Vagina (tissue), 2 donors: ENCODE measurements around the gene NIPAL4. TPM values are rescaled to one million over a fixed set of nuclear protein-coding genes. Genes with fewer than 3 reads are reported as not detected.
A peak's percentile ranks its signal among the peaks of the same experiment; 100 is the strongest.

Experiments
- DNase-seq, 2 donors: peaks; one replicate each; pipeline ENCODE4 v3.0.0-alpha.2; 2017; ENCODE audit errors: extremely low spot score in 2 of 2
- H3K27ac ChIP-seq: fragments of 200-600 bp; sonication (generic); one replicate; pipeline ENCODE4 v1.5.1; 2019
- H3K27me3 ChIP-seq: fragments of 200-600 bp; sonication (generic); one replicate; pipeline ENCODE4 v1.5.1; 2019
- H3K36me3 ChIP-seq, 2 donors: fragments of 200-600 bp; sonication (generic); one replicate each; pipeline ENCODE4 v1.5.1; 2017 to 2019
- H3K4me1 ChIP-seq: fragments of 200-600 bp; sonication (generic); one replicate; pipeline ENCODE4 v1.5.1; 2019
- H3K4me3 ChIP-seq, 2 donors: fragments of 200-600 bp; sonication (generic); 1 replicate in 1 of 2; 2 replicates in 1 of 2; pipeline ENCODE4 v1.5.1; 2016 to 2019
- H3K9me3 ChIP-seq: fragments of 200-600 bp; sonication (generic); one replicate; pipeline ENCODE4 v1.5.1; 2019
- CTCF ChIP-seq, 3 experiments: fragments of 450-650 bp in 2 of 3; fragments of 200-600 bp in 1 of 3; sonication (generic) in 1 of 3; IDR thresholded peaks; one replicate each; pipeline ENCODE4 v1.5.1; 2017 to 2019; ENCODE audit warnings: antibody characterized with exemption in 3 of 3, mild to moderate bottlenecking in 2 of 3, moderate library complexity in 2 of 3
- POLR2A ChIP-seq, 2 donors: fragments of 450-650 bp; IDR thresholded peaks; one replicate each; pipeline ENCODE4 v1.6.1; 2017; ENCODE audit warnings: antibody characterized with exemption in 2 of 2, mild to moderate bottlenecking in 2 of 2, moderate library complexity in 2 of 2
- POLR2AphosphoS5 ChIP-seq, 2 donors: sonication (generic); formaldehyde crosslinking; IDR thresholded peaks; one replicate each; pipeline ENCODE4 v1.9.0; 2017; ENCODE audit warnings: antibody characterized with exemption in 2 of 2, mild to moderate bottlenecking in 2 of 2, low read depth in 1 of 2; ENCODE audit not compliant: insufficient read depth in 1 of 2
- intact Hi-C: fragments of 100-400 bp; cut with DNase I; formaldehyde crosslinking; loops from one replicate; pipeline ENCODE4 v1.15.1; 2023
- total RNA-seq: library from RNA; depleted of rRNA; stranded (reverse); fragments of >200 nt; gene quantifications from one replicate; pipeline ENCODE4 v1.2.3, GENCODE V29; 2016

Gene NIPAL4
- total RNA-seq, 1 donor from 2014 or later = 12.0 TPM

- Histone ChIP-seq H3K27ac (no peak overlapping the region), H3K4me3 (no peak overlapping the region), H3K4me1 (no peaks in the 10 kb centered on the region), H3K36me3 (peaks cover 0 to 10% of the 10 kb centered on the region in 2 donors), H3K9me3 (no peaks in the 10 kb centered on the region), H3K27me3 (no peaks in the 10 kb centered on the region)
- intact Hi-C loops = no loop called here
- no peak for DNase-seq
- TF ChIP-seq CTCF (IDR thresholded peaks at IDR 0.05) = no peak
- TF ChIP-seq POLR2AphosphoS5 (IDR thresholded peaks at IDR 0.05; ENCODE audit: insufficient read depth in 1 of 2, low read depth in 1 of 2) = no peak
- no peak for TF ChIP-seq POLR2A (IDR thresholded peaks at IDR 0.05)
These were observed 15.4 kb downstream of the NIPAL4 start for GRCh38 chr5:157475432-157475831.

- Histone ChIP-seq H3K27ac (no peak overlapping the region), H3K27me3 (no peaks in the 10 kb centered on the region), H3K36me3 (peaks cover 0 to 10% of the 10 kb centered on the region in 2 donors), H3K4me3 (no peak overlapping the region), H3K4me1 (no peaks in the 10 kb centered on the region), H3K9me3 (no peaks in the 10 kb centered on the region)
- TF ChIP-seq POLR2AphosphoS5 (IDR thresholded peaks at IDR 0.05; ENCODE audit: insufficient read depth in 1 of 2, low read depth in 1 of 2) (no peak), CTCF (IDR thresholded peaks at IDR 0.05) (peak; percentile 50 to 54 (median 50)), POLR2A (IDR thresholded peaks at IDR 0.05) (no peak)
- intact Hi-C loops = no loop called here
- DNase-seq = no peak
These were observed 16.8 kb downstream of the NIPAL4 start for GRCh38 chr5:157476702-157477408.

- DNase-seq = no peak
- H3K4me1 ChIP-seq = no peaks in the 10 kb centered on the region
- TF ChIP-seq POLR2AphosphoS5 (IDR thresholded peaks at IDR 0.05; ENCODE audit: insufficient read depth in 1 of 2, low read depth in 1 of 2) (no peak), CTCF (IDR thresholded peaks at IDR 0.05) (no peak)
- H3K27me3 ChIP-seq = no peaks in the 10 kb centered on the region
- intact Hi-C loops = no loop called here
- H3K36me3 ChIP-seq = peaks cover 0 to under 1% of the 10 kb centered on the region in 2 donors
- no peak overlapping the region for H3K27ac ChIP-seq
- H3K9me3 ChIP-seq = no peaks in the 10 kb centered on the region
- H3K4me3 ChIP-seq = no peak overlapping the region
These were observed 17.9 kb downstream of the NIPAL4 start for GRCh38 chr5:157477814-157478494.

- no peaks in the 10 kb centered on the region for H3K4me1 ChIP-seq
- H3K27ac ChIP-seq = no peak overlapping the region
- H3K9me3 ChIP-seq = no peaks in the 10 kb centered on the region
- H3K27me3 ChIP-seq = no peaks in the 10 kb centered on the region
- no peak overlapping the region for H3K4me3 ChIP-seq
- TF ChIP-seq POLR2A (IDR thresholded peaks at IDR 0.05) (no peak), CTCF (IDR thresholded peaks at IDR 0.05) (no peak), POLR2AphosphoS5 (IDR thresholded peaks at IDR 0.05; ENCODE audit: insufficient read depth in 1 of 2, low read depth in 1 of 2) (no peak)
- intact Hi-C loops = no loop called here
- DNase-seq = no peak
- H3K36me3 ChIP-seq = no peaks in the 10 kb centered on the region
These were observed 18.7 kb downstream of the NIPAL4 start for GRCh38 chr5:157478726-157479125.

- Histone ChIP-seq H3K27me3 (no peaks in the 10 kb centered on the region), H3K4me3 (no peak overlapping the region), H3K36me3 (no peaks in the 10 kb centered on the region), H3K4me1 (no peaks in the 10 kb centered on the region), H3K27ac (no peak overlapping the region), H3K9me3 (no peaks in the 10 kb centered on the region)
- DNase-seq = no peak
- intact Hi-C loops = no loop called here
- TF ChIP-seq CTCF (IDR thresholded peaks at IDR 0.05) (no peak), POLR2AphosphoS5 (IDR thresholded peaks at IDR 0.05; ENCODE audit: insufficient read depth in 1 of 2, low read depth in 1 of 2) (no peak), POLR2A (IDR thresholded peaks at IDR 0.05) (no peak)
These were observed 19.2 kb downstream of the NIPAL4 start for GRCh38 chr5:157479166-157479565.
